IPS-11a (cell line): ENCODE results near the gene NFIX.

Source experiments
- H3K4me3 ChIP-seq: one replicate; pipeline ENCODE4 v1.5.1; 2013; ENCODE audit warnings: low read depth, low read length, control low read depth

NFIX gene

GRCh38 chr19:13018035-13018914, 23.0 kb downstream of the NFIX start:
- no peak overlapping the region for H3K4me3 ChIP-seq

DNA sequence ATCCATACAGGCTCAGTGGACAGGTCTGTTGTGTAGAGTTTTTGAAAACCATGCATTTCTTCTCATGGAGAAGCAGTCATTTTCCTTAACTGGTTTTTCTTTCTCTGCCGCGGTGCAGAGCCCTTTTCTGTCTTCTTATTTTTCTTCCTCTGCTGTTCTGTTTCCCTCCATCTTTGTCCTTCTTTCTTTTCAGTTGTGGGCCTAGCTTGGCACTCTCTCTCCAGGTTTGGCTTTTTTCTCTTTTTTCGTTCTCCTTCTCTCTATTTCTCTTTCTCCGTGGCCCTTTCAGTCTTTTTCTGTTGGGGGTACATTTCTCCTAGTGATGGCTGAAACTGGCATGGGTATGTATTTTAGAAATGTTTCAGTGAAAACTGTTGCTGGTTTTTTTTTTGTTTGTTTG, 24.1 kb downstream of the NFIX start:
- no peak overlapping the region for H3K4me3 ChIP-seq

- no peak overlapping the region for H3K4me3 ChIP-seq
Measured at GRCh38 chr19:13020002-13020414, 24.7 kb downstream of the NFIX start.

DNA sequence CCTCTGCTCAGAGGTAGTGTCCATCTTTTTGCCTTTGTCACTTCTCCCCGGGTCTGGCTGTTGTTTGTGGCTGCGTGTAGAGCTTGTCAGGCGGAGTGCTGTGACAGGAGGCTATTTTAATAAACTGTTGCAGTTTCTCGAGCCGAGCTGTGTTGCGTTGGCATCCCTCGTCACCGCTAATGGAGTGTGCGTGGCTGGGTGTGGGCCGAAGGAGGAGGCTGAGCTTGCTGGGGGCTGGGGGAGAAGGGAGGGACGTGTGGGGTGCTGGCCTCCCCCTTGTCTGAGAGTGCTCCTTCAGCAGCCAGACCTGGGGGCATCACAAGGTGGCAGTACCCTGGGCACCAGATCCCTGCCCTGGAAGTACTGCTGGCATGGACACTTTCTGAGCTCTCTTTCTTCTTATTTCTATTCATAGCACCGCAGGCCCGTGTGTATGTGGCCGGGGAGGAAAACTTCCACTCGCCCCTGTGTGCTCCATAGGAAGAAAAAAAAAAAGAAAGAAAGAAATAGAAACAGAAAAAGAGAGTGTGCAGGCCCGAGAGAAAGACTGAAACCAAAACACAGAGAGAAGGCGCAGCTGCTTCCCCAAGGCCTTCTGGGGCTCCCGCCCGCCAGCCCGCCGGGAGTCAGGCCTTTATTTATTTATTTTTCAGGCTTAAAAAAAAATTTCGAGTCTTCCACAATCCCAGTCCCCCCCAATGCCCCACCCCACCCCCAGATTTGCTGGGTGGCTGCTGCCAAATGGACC, 27.0 kb downstream of the NFIX start:
- H3K4me3 ChIP-seq = no peak overlapping the region

DNA sequence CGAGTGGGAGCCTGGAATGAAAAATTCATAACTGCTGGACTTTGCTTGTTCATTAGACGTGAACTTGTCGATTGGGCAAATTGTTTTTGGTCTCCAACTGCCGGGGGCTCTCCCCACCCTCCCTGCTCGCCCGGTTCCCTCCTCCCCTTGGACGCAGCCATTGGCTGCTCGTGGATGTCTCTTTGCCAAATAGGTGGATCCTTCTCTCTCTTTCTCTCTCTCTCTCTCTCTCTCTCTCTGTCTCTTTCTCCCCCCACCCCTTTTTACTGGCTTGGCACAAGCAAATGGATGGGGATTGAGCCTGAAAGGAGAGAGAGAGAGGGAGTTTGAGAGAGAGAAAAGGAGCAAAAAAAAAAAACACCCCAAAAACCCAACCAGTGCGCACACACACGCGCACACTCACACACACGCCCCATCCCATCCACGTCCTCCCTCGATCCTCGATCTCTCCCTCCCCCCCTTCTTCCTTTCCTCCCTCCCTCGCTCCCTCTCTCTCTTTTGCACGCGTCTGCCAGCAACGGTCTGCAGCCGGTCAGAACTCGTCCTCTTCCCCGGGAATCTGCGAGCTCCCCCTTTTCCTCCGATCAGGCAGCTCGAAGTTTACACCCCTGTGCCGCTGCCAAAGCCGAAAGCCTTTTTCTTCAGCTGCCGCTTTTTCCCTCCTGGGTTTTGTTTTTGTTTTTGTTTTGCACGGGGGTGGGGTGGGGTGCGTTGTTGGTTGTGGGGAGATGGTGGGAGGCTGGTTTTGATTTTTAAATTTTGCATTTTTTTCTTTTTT, 27.8 kb downstream of the NFIX start:
- H3K4me3 ChIP-seq = no peak overlapping the region

DNA sequence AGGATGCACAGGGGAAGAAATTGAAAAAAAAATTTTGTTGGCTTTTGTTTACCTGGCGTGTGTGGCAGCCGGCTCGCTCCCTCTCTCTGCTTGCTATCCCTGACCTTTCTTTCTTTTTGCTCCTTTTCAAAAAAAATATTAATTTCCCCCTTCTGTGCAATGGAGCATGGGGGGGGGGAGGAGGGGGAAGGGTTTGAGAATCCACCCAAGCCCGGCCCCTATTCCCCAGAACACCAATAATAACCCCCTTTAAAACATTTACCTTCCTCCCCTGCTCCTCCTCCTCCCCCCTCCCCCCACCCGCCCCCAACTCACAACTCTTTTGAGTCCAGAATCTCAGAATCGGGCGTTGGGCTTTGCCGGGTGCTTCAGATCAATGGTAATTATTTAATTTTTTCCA, 28.4 kb downstream of the NFIX start:
- H3K4me3 ChIP-seq = no peak overlapping the region

GRCh38 chr19:13024126-13024950, 29.1 kb downstream of the NFIX start:
- H3K4me3 ChIP-seq = no peak overlapping the region

- H3K4me3 ChIP-seq = no peak overlapping the region
Measured at GRCh38 chr19:13024951-13025697, 29.8 kb downstream of the NFIX start.

DNA sequence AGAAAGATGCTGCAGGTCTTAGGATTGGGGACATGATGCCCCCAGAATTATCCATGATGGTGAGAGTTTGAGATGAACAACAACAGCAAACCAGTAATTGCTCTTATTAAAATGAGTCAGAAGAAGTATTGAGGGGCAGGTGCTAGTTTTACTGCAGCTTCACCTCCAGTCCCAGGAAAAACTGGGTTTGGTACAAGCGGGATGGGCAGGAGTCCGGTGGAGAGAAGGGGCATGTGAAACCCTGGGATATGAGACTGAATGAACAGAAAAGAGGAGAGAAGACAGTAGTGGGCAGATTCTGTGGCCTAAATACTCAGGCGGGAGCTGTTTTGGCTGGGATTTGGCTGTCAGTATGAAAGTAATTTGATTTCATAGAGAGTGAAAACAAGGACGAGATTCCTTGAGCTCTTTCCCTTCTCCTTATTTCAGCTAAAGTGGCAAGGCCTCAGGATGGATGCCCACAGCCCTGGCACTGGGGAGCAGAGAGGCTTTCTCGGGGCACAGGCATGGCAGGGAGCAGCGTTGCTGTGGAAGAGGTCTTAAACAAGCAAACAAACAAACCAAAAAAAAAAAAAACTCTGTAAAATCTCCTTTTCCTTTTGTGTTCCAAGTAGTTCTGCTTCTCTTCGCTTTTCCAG, 30.7 kb downstream of the NFIX start:
- no peak overlapping the region for H3K4me3 ChIP-seq

- no peak overlapping the region for H3K4me3 ChIP-seq
Measured at GRCh38 chr19:13026462-13027370, 31.4 kb downstream of the NFIX start.

DNA sequence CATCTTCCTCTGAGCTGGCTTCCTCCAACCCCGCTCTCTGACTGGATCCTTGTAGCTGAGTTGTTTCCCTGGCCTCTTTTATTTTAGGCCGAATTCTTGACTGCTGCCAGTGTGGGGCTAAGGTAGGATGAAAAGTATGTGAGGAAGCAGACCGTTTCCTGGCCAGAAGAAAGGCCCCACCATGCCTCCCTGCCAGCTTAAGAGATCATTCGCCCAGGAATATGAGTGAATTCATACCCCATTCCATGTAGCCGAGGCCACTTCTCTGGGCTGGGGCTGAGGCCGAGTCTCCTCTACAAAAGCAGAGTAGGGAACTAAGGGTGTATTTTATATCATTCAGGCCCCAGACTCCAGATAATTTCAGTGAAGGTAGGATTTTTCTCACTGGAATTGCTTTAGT, 32.3 kb downstream of the NFIX start:
- no peak overlapping the region for H3K4me3 ChIP-seq

- H3K4me3 ChIP-seq = no peak overlapping the region
Measured at GRCh38 chr19:13028027-13028426, 32.8 kb downstream of the NFIX start.

DNA sequence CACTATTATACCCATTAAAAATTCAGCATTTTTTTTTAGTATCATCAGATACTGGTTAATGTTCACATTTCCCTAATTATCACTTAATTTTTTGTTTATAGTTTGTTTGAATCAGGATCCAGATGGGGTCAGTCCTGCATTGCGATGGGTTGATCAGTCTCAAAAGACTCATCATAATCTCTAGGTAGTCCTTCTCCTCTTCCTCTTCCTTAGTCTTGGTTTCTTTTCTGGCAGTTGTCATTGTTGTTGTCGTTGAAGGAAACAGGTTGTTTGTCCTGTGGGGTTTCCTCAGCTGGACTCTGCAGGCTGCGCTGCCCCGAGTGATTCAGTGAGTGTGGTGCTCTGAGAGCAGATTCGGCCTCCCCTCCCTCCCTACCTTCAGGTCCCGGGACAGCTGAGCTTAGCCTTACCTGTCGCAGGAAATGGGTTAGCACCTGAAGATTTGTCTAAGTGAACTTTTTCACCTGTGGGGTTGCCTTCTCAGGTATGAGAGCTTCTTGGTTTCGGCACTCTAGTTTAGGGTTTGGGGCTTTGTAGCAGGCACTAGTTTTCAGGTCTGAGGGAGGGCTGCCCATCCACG, 34.1 kb downstream of the NFIX start:
- no peak overlapping the region for H3K4me3 ChIP-seq

DNA sequence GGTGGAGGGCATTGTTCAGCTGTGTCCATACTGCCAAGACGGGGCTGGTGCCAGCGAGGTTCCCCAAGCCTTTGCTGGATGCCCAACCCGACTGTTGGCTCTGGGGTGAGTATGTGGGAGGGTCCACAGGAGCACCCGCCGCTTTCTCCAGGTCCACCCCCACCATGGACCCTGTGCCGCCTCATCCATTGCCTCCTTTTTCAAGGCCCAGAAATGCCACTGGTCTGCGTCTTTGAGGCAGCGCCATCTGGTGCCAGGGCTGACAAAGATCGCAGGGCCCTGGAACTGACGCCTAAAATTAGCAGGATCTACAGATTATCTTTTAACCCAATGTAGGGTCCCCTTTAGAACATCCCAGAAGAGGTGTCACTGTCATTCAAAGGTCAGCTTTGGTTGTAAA, 34.6 kb downstream of the NFIX start:
- H3K4me3 ChIP-seq = no peak overlapping the region

- no peak overlapping the region for H3K4me3 ChIP-seq
Measured at GRCh38 chr19:13031917-13032623, 36.8 kb downstream of the NFIX start.

GRCh38 chr19:13032837-13033236, 37.6 kb downstream of the NFIX start:
- no peak overlapping the region for H3K4me3 ChIP-seq

GRCh38 chr19:13033244-13033643, 38.0 kb downstream of the NFIX start:
- no peak overlapping the region for H3K4me3 ChIP-seq
